Tibial nerve (tissue), 4 donors: ENCODE data around the gene LEMD2.

Experiments used
- CTCF ChIP-seq, 5 experiments: fragments of 200-600 bp in 3 of 5; fragments of 450-650 bp in 2 of 5; sonication (generic) in 3 of 5; IDR thresholded peaks; one replicate each; pipeline ENCODE4 v1.5.1; 2016 to 2019; ENCODE audit warnings: antibody characterized with exemption in 5 of 5, mild to moderate bottlenecking in 3 of 5, moderate library complexity in 2 of 5
- EP300 ChIP-seq, 2 donors: sonication (generic); formaldehyde crosslinking; IDR thresholded peaks; one replicate each; pipeline ENCODE4 v1.6.1; 2017; ENCODE audit warnings: antibody characterized with exemption in 2 of 2, mild to moderate bottlenecking in 1 of 2
- POLR2A ChIP-seq, 2 donors: fragments of 450-650 bp; IDR thresholded peaks; one replicate each; pipeline ENCODE4 v1.6.1; 2017; ENCODE audit warnings: antibody characterized with exemption in 2 of 2, mild to moderate bottlenecking in 2 of 2, moderate library complexity in 2 of 2

- TF ChIP-seq CTCF (IDR thresholded peaks at IDR 0.05) (no peak), EP300 (IDR thresholded peaks at IDR 0.05) (no peak), POLR2A (IDR thresholded peaks at IDR 0.05) (no peak)
These were observed 57.1 kb downstream of the LEMD2 start for GRCh38 chr6:33731751-33732282.
